Sigmoid colon (tissue), 4 donors: ENCODE measurements around the gene TLCD2.
"Not testable (repeated sequence)": the region's sequence is repeated elsewhere in the genome, so short reads cannot be mapped to it uniquely, and the experiment has no call there.

Experiments
- CTCF ChIP-seq, 4 experiments: fragments of 450-650 bp in 3 of 4; fragments of 200-600 bp in 1 of 4; IDR thresholded peaks; one replicate each; pipeline ENCODE4 v1.5.1; 2016 to 2019; ENCODE audit warnings: antibody characterized with exemption in 4 of 4, mild to moderate bottlenecking in 3 of 4, moderate library complexity in 2 of 4
- EP300 ChIP-seq, 4 donors: sonication (generic); formaldehyde crosslinking; IDR thresholded peaks; one replicate each; pipeline ENCODE4 v1.6.1; 2017; ENCODE audit warnings: antibody characterized with exemption in 4 of 4
- POLR2A ChIP-seq, 2 donors: fragments of 450-650 bp; IDR thresholded peaks; one replicate each; pipeline ENCODE4 v1.6.1; 2016; ENCODE audit warnings: antibody characterized with exemption in 2 of 2, mild to moderate bottlenecking in 2 of 2, moderate library complexity in 2 of 2
- POLR2AphosphoS5 ChIP-seq, 4 donors: sonication (generic); formaldehyde crosslinking; IDR thresholded peaks; one replicate each; pipeline ENCODE4 v1.6.1; 2017; ENCODE audit warnings: antibody characterized with exemption in 4 of 4

- not testable (repeated sequence) for TF ChIP-seq POLR2A, CTCF, POLR2AphosphoS5, EP300 (IDR thresholded peaks at IDR 0.05)
Observed at GRCh38 chr17:1688405-1688804, 21.8 kb downstream of the TLCD2 start.
